Activated gamma-delta T cell treated with anti-CD3 and anti-CD28 coated beads, Interleukin-2, amount 50 U/mL, for 16 hours (primary cell): ENCODE data around the gene JARID2.
"Not testable (repeated sequence)": the region's sequence is repeated elsewhere in the genome, so short reads cannot be mapped to it uniquely, and the experiment has no call there.

Experiments
- DNase-seq: peaks from one replicate; pipeline ENCODE4 v3.0.0-alpha.2; 2020; ENCODE audit warnings: low read depth

Gene JARID2

GRCh38 chr6:15289456-15289855, 43.6 kb downstream of the JARID2 start:
- not testable (repeated sequence) for DNase-seq

- no peak for DNase-seq
Observed at GRCh38 chr6:15290067-15290680, 44.3 kb downstream of the JARID2 start.

GRCh38 chr6:15290962-15291704, 45.3 kb downstream of the JARID2 start:
- DNase-seq, result no peak

- no peak for DNase-seq
Observed at GRCh38 chr6:15292721-15293302, 46.9 kb downstream of the JARID2 start.

- no peak for DNase-seq
Observed at GRCh38 chr6:15293674-15294073, 47.8 kb downstream of the JARID2 start.

- no peak for DNase-seq
Observed at GRCh38 chr6:15294504-15294903, 48.6 kb downstream of the JARID2 start.

- no peak for DNase-seq
Observed at GRCh38 chr6:15296249-15296648, 50.4 kb downstream of the JARID2 start.

GRCh38 chr6:15296735-15297134, 50.9 kb downstream of the JARID2 start:
- no peak for DNase-seq

GRCh38 chr6:15297167-15297566, 51.3 kb downstream of the JARID2 start:
- DNase-seq, result not testable (repeated sequence)

- DNase-seq, result no peak
Observed at GRCh38 chr6:15297895-15298590, 52.2 kb downstream of the JARID2 start.

GRCh38 chr6:15299430-15300131, 53.7 kb downstream of the JARID2 start:
- peak; percentile 46 for DNase-seq

- no peak for DNase-seq
Observed at GRCh38 chr6:15301179-15302006, 55.5 kb downstream of the JARID2 start.

GRCh38 chr6:15303162-15303919, 57.5 kb downstream of the JARID2 start:
- no peak for DNase-seq

GRCh38 chr6:15303920-15304291, 58.0 kb downstream of the JARID2 start:
- DNase-seq, result no peak

- no peak for DNase-seq
Observed at GRCh38 chr6:15304337-15305042, 58.6 kb downstream of the JARID2 start.

GRCh38 chr6:15305496-15305895, 59.6 kb downstream of the JARID2 start:
- no peak for DNase-seq

GRCh38 chr6:15305909-15306308, 60.0 kb downstream of the JARID2 start:
- no peak for DNase-seq

- no peak for DNase-seq
Observed at GRCh38 chr6:15308435-15309213, 62.8 kb downstream of the JARID2 start.
